GM20431 (cell line): ENCODE data around the gene CERK.

Experiments
- in situ Hi-C: fragments of 300-500 bp; cut with MseI, MboI; formaldehyde crosslinking; loops from one replicate; pipeline ENCODE4 v1.15.0; 2020; ENCODE audit warnings: low sequenced_read_pairs; ENCODE audit not compliant: unreplicated experiment

The CERK gene

GRCh38 chr22:46669201-46669600 is 68.9 kb downstream of the CERK start:
- in situ Hi-C loops = no loop called here

GRCh38 chr22:46668116-46668515 is 69.9 kb downstream of the CERK start:
- in situ Hi-C loops = no loop called here

- in situ Hi-C loops = no loop called here
These were observed 70.8 kb downstream of the CERK start for GRCh38 chr22:46667245-46667623.

GRCh38 chr22:46666577-46667244 is 71.3 kb downstream of the CERK start:
- in situ Hi-C loops = no loop called here

GRCh38 chr22:46665751-46666280 is 72.2 kb downstream of the CERK start:
- in situ Hi-C loops = no loop called here

- in situ Hi-C loops = no loop called here
These were observed 72.8 kb downstream of the CERK start for GRCh38 chr22:46665151-46665695.

GRCh38 chr22:46664301-46664855 is 73.7 kb downstream of the CERK start:
- in situ Hi-C loops = no loop called here

- in situ Hi-C loops = no loop called here
These were observed 74.5 kb downstream of the CERK start for GRCh38 chr22:46663436-46664100.

- in situ Hi-C loops = no loop called here
These were observed 75.1 kb downstream of the CERK start for GRCh38 chr22:46663001-46663400.

- in situ Hi-C loops = no loop called here
These were observed 75.8 kb downstream of the CERK start for GRCh38 chr22:46662226-46662625.

- in situ Hi-C loops = no loop called here
These were observed 76.7 kb downstream of the CERK start for GRCh38 chr22:46661221-46661851.

- in situ Hi-C loops = no loop called here
These were observed 77.3 kb downstream of the CERK start for GRCh38 chr22:46660604-46661201.

GRCh38 chr22:46659791-46660186 is 78.3 kb downstream of the CERK start:
- in situ Hi-C loops = no loop called here

- in situ Hi-C loops = no loop called here
These were observed 78.8 kb downstream of the CERK start for GRCh38 chr22:46659059-46659790.

GRCh38 chr22:46657996-46658947 is 79.8 kb downstream of the CERK start:
- in situ Hi-C loops = no loop called here

GRCh38 chr22:46657655-46657953 is 80.4 kb downstream of the CERK start:
- in situ Hi-C loops = no loop called here

- in situ Hi-C loops = no loop called here
These were observed 81.0 kb downstream of the CERK start for GRCh38 chr22:46656856-46657654.
